NT2/D1 (cell line): ENCODE results near the gene GCNA.
"Not testable (repeated sequence)": the region's sequence is repeated elsewhere in the genome, so short reads cannot be mapped to it uniquely, and the experiment has no call there.

Experiments used
- DNase-seq: peaks from one replicate; pipeline ENCODE4 v3.0.0-alpha.2; 2011; ENCODE audit warnings: low read depth, low spot score
- H3K27me3 ChIP-seq: 2 replicates; pipeline ENCODE4 v1.6.0; 2011; ENCODE audit warnings: mild to moderate bottlenecking; ENCODE audit not compliant: insufficient read length, insufficient read depth
- H3K36me3 ChIP-seq: 2 replicates; pipeline ENCODE4 v1.6.1; 2011; ENCODE audit warnings: mild to moderate bottlenecking, low read length, mixed read lengths; ENCODE audit not compliant: insufficient read depth, insufficient read length
- H3K4me1 ChIP-seq: 2 replicates; pipeline ENCODE4 v1.5.1; 2011; ENCODE audit not compliant: insufficient read depth, insufficient read length
- H3K4me3 ChIP-seq: 2 replicates; pipeline ENCODE4 v1.5.1; 2011; ENCODE audit warnings: low read depth; ENCODE audit not compliant: insufficient read length
- H3K9ac ChIP-seq: 2 replicates; pipeline ENCODE4 v1.6.0; 2011; ENCODE audit warnings: low read depth; ENCODE audit not compliant: insufficient read length
- H3K9me3 ChIP-seq: 2 replicates; pipeline ENCODE4 v1.5.1; 2011; ENCODE audit warnings: mild to moderate bottlenecking, low read length; ENCODE audit not compliant: insufficient read depth
- SUZ12 ChIP-seq: IDR thresholded peaks from 2 replicates; pipeline ENCODE4 v1.6.1; 2011; ENCODE audit not compliant: insufficient read length, insufficient read depth; ENCODE audit errors: extremely low read depth
- YY1 ChIP-seq: IDR thresholded peaks from 2 replicates; pipeline ENCODE4 v1.6.1; 2011; ENCODE audit not compliant: insufficient read length, insufficient read depth
- ZNF274 ChIP-seq: IDR thresholded peaks from 2 replicates; pipeline ENCODE4 v1.6.1; 2011; ENCODE audit warnings: mild to moderate bottlenecking, low read depth, low read length

GCNA gene

GRCh38 chrX:71632923-71633657 lies 54.9 kb downstream of the GCNA start:
- Histone ChIP-seq H3K36me3 (no peaks in the 10 kb centered on the region), H3K4me3 (no peak overlapping the region), H3K9me3 (no peaks in the 10 kb centered on the region), H3K4me1 (no peaks in the 10 kb centered on the region), H3K27me3 (no peaks in the 10 kb centered on the region), H3K9ac (no peak overlapping the region)
- TF ChIP-seq ZNF274 (no peak), YY1 (no peak), SUZ12 (no peak)
- no peak for DNase-seq

GRCh38 chrX:71634366-71634765 lies 56.1 kb downstream of the GCNA start:
- Histone ChIP-seq H3K36me3 (no peaks in the 10 kb centered on the region), H3K9me3 (no peaks in the 10 kb centered on the region), H3K27me3 (no peaks in the 10 kb centered on the region), H3K4me1 (no peaks in the 10 kb centered on the region), H3K9ac (no peak overlapping the region), H3K4me3 (no peak overlapping the region)
- no peak for DNase-seq
- no peak for TF ChIP-seq ZNF274
- no peak for TF ChIP-seq SUZ12

GRCh38 chrX:71636438-71637252 lies 58.4 kb downstream of the GCNA start:
- H3K4me1 ChIP-seq = no peaks in the 10 kb centered on the region
- no peak overlapping the region for H3K4me3 ChIP-seq
- no peaks in the 10 kb centered on the region for H3K27me3 ChIP-seq
- no peaks in the 10 kb centered on the region for H3K9me3 ChIP-seq
- DNase-seq = no peak
- TF ChIP-seq YY1 = no peak
- no peak for TF ChIP-seq SUZ12
- TF ChIP-seq ZNF274 = no peak
- no peaks in the 10 kb centered on the region for H3K36me3 ChIP-seq
- H3K9ac ChIP-seq = no peak overlapping the region

GRCh38 chrX:71637253-71637618 lies 59.0 kb downstream of the GCNA start:
- no peak overlapping the region for H3K9ac ChIP-seq

GRCh38 chrX:71637848-71638247 lies 59.6 kb downstream of the GCNA start:
- H3K4me1 ChIP-seq = no peaks in the 10 kb centered on the region
- no peaks in the 10 kb centered on the region for H3K9me3 ChIP-seq
- no peak overlapping the region for H3K4me3 ChIP-seq
- no peak for TF ChIP-seq ZNF274
- TF ChIP-seq SUZ12 = no peak
- no peak for TF ChIP-seq YY1
- no peak overlapping the region for H3K9ac ChIP-seq
- H3K36me3 ChIP-seq = no peaks in the 10 kb centered on the region
- DNase-seq = no peak
- no peaks in the 10 kb centered on the region for H3K27me3 ChIP-seq

More at GRCh38 chrX:71637253-71637618, 59.0 kb downstream of the GCNA start:
- no peaks in the 10 kb centered on the region for H3K27me3 ChIP-seq
- H3K36me3 ChIP-seq = no peaks in the 10 kb centered on the region
- H3K9me3 ChIP-seq = no peaks in the 10 kb centered on the region
- H3K4me3 ChIP-seq = no peak overlapping the region
- H3K4me1 ChIP-seq = no peaks in the 10 kb centered on the region
- TF ChIP-seq SUZ12 = no peak
- TF ChIP-seq ZNF274 = no peak
- TF ChIP-seq YY1 = no peak
- no peak for DNase-seq

GRCh38 chrX:71638409-71638808 lies 60.2 kb downstream of the GCNA start:
- TF ChIP-seq ZNF274 (no peak), YY1 (no peak), SUZ12 (no peak)
- Histone ChIP-seq H3K27me3 (no peaks in the 10 kb centered on the region), H3K36me3 (no peaks in the 10 kb centered on the region), H3K9me3 (no peaks in the 10 kb centered on the region), H3K4me1 (no peaks in the 10 kb centered on the region), H3K4me3 (no peak overlapping the region), H3K9ac (no peak overlapping the region)
- no peak for DNase-seq

GRCh38 chrX:71640002-71640401 lies 61.8 kb downstream of the GCNA start:
- H3K4me3 ChIP-seq = no peak overlapping the region
- no peak for TF ChIP-seq ZNF274
- TF ChIP-seq SUZ12 = no peak
- no peak for TF ChIP-seq YY1
- no peaks in the 10 kb centered on the region for H3K4me1 ChIP-seq
- no peak overlapping the region for H3K9ac ChIP-seq
- no peaks in the 10 kb centered on the region for H3K27me3 ChIP-seq
- no peaks in the 10 kb centered on the region for H3K36me3 ChIP-seq
- no peaks in the 10 kb centered on the region for H3K9me3 ChIP-seq
- DNase-seq = no peak

GRCh38 chrX:71644406-71644805 lies 66.2 kb downstream of the GCNA start:
- DNase-seq = not testable (repeated sequence)

More at GRCh38 chrX:71644406-71644805, 66.2 kb downstream of the GCNA start:
- H3K9ac ChIP-seq, H3K36me3 ChIP-seq, H3K4me3 ChIP-seq, H3K4me1 ChIP-seq, H3K9me3 ChIP-seq, H3K27me3 ChIP-seq: not testable (repeated sequence)
